H1 (cell line): ENCODE data around the gene PKP1. TPM values are rescaled to one million over a fixed set of nuclear protein-coding genes. Genes with fewer than 3 reads are reported as not detected.

Experiments
- EGR1 ChIP-seq: IDR thresholded peaks from 2 replicates; pipeline ENCODE4 v1.6.1; 2011; ENCODE audit warnings: low read depth, low read length, borderline replicate concordance
- SP1 ChIP-seq: IDR thresholded peaks from 2 replicates; pipeline ENCODE4 v1.6.1; 2011; ENCODE audit warnings: low read depth, low read length
- polyA plus RNA-seq, 7 experiments: library from polyadenylated mRNA; depleted of rRNA in 3 of 7; stranded (reverse) in 5 of 7; unstranded in 2 of 7; fragments of >200 nt in 5 of 7; fragments of 200-250 nt in 2 of 7; gene quantifications; 1 replicate in 5 of 7; 2 replicates in 1 of 7; 4 replicates in 1 of 7; pipeline versions ENCODE4 v1.2.1 to v1.2.3, GENCODE V29; 2011 to 2013; ENCODE audit warnings: missing spikeins in 2 of 7, mixed read lengths in 2 of 7
- total RNA-seq: library from RNA; stranded (reverse); fragmentation: NEBNext Ultra II Directional; extraction: Animal tissue kit (Norgen Biotek cat#: 25700); gene quantifications from 2 replicates; pipeline ENCODE4 v1.2.1, GENCODE V29; 2021

Gene PKP1
- total and polyA plus RNA-seq, 2 of the 8 experiments (the other 6 are each of a cell fraction or from before 2014, with no cell fraction given) = 0.21 to 0.95 TPM

DNA sequence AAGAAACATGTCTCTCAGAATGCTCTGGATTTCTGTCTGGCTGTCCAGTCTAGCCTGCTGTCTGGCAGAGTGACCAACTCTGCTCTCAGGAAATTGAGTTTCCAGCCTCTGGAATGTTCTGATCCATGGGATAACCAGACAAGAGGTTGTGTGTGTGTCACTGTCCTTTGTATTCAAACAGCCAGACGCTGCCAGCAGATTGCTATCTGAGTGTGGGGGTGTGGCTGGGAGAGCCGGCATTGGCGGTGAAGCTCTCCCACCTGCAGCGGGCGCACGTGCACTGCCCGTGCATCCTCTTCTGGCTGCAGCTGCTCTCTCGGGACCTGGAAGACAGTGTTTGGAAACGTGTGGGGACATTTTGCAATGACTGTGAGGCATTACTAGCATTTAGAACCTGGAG lies 26.1 kb downstream of the PKP1 start (continued):
- TF ChIP-seq SP1 (no peak), EGR1 (no peak; the same call in 1 of the 2 replicates)
